Hepatocyte (in vitro differentiated cells): ENCODE measurements around the gene NPLOC4. TPM values are rescaled to one million over a fixed set of nuclear protein-coding genes. Genes with fewer than 3 reads are reported as not detected.

Experiments used
- DNase-seq: peaks from one replicate; pipeline ENCODE4 v3.0.0-alpha.2; 2016; ENCODE audit warnings: low spot score
- H2AFZ ChIP-seq: fragments of 200-600 bp; sonication (generic); 2 replicates; pipeline ENCODE4 v1.6.0; 2016; ENCODE audit warnings: antibody characterized with exemption, mild to moderate bottlenecking
- H3K27ac ChIP-seq: fragments of 200-600 bp; sonication (generic); 2 replicates; pipeline ENCODE4 v1.5.1; 2016; ENCODE audit warnings: mild to moderate bottlenecking
- H3K27me3 ChIP-seq: fragments of 200-600 bp; sonication (generic); 2 replicates; pipeline ENCODE4 v1.6.1; 2016
- H3K36me3 ChIP-seq: fragments of 200-600 bp; sonication (generic); replicated peaks from 2 replicates; pipeline ENCODE4 v1.5.1; 2016; ENCODE audit warnings: low read depth; ENCODE audit not compliant: insufficient read depth
- H3K4me1 ChIP-seq: fragments of 200-600 bp; sonication (generic); 2 replicates; pipeline ENCODE4 v1.5.1; 2016; ENCODE audit warnings: mild to moderate bottlenecking, moderate library complexity; ENCODE audit not compliant: insufficient read depth
- H3K4me2 ChIP-seq: fragments of 200-600 bp; sonication (generic); 2 replicates; pipeline ENCODE4 v1.6.0; 2016
- H3K4me3 ChIP-seq: fragments of 200-600 bp; sonication (generic); 2 replicates; pipeline ENCODE4 v1.5.1; 2016; ENCODE audit warnings: mild to moderate bottlenecking
- H3K79me2 ChIP-seq: fragments of 200-600 bp; sonication (generic); 2 replicates; pipeline ENCODE4 v1.6.0; 2017; ENCODE audit warnings: mild to moderate bottlenecking
- H3K9me2 ChIP-seq: fragments of 200-600 bp; sonication (generic); replicated peaks from 2 replicates; pipeline ENCODE4 v1.6.0; 2017; ENCODE audit warnings: mild to moderate bottlenecking; ENCODE audit not compliant: insufficient read depth
- H3K9me3 ChIP-seq: fragments of 200-600 bp; sonication (generic); 2 replicates; pipeline ENCODE4 v1.5.1; 2016; ENCODE audit warnings: low read depth, mild to moderate bottlenecking
- H4K20me1 ChIP-seq: fragments of 200-600 bp; sonication (generic); 2 replicates; pipeline ENCODE4 v1.6.0; 2016; ENCODE audit warnings: mild to moderate bottlenecking; ENCODE audit not compliant: insufficient read depth, poor library complexity, severe bottlenecking
- EZH2 ChIP-seq: fragments of 200-600 bp; sonication (generic); IDR thresholded peaks from 2 replicates; pipeline ENCODE4 v1.6.1; 2016; ENCODE audit warnings: antibody characterized with exemption, mild to moderate bottlenecking, borderline replicate concordance
- EZH2phosphoT487 ChIP-seq: fragments of 200-600 bp; sonication (generic); IDR thresholded peaks from one replicate; pipeline ENCODE4 v1.6.1; 2018; ENCODE audit warnings: antibody characterized with exemption, mild to moderate bottlenecking, low read depth, moderate library complexity; ENCODE audit not compliant: unreplicated experiment, severe bottlenecking
- WGBS: methylation state at CpG from one replicate; pipeline ENCODE4 v1.1.6; 2016; ENCODE audit warnings: low lambda C conversion rate; ENCODE audit errors: missing lambda C conversion rate; 5-methylcytosine and 5-hydroxymethylcytosine counted together
- polyA plus RNA-seq: library from polyadenylated mRNA; unstranded; fragments of >200 nt; fragmentation: Nextera tagmentation; extraction: Ambion mirVana; gene quantifications from 2 replicates; pipeline ENCODE4 v1.2.1, GENCODE V29; 2016
- total RNA-seq: library from RNA; depleted of rRNA; stranded (reverse); fragments of >200 nt; gene quantifications from 2 replicates; pipeline ENCODE4 v1.2.3, GENCODE V29; 2014
- TF ChIP-seq, protein P1 (sequence below): fragments of 200-600 bp; sonication (generic); IDR thresholded peaks from 2 replicates; pipeline ENCODE4 v1.5.1; 2016; ENCODE audit warnings: antibody characterized with exemption, mild to moderate bottlenecking; ENCODE audit not compliant: poor library complexity

Gene NPLOC4
- total and polyA plus RNA-seq, 2 experiments from 2014 or later, result 53.7 to 54.6 TPM

DNA sequence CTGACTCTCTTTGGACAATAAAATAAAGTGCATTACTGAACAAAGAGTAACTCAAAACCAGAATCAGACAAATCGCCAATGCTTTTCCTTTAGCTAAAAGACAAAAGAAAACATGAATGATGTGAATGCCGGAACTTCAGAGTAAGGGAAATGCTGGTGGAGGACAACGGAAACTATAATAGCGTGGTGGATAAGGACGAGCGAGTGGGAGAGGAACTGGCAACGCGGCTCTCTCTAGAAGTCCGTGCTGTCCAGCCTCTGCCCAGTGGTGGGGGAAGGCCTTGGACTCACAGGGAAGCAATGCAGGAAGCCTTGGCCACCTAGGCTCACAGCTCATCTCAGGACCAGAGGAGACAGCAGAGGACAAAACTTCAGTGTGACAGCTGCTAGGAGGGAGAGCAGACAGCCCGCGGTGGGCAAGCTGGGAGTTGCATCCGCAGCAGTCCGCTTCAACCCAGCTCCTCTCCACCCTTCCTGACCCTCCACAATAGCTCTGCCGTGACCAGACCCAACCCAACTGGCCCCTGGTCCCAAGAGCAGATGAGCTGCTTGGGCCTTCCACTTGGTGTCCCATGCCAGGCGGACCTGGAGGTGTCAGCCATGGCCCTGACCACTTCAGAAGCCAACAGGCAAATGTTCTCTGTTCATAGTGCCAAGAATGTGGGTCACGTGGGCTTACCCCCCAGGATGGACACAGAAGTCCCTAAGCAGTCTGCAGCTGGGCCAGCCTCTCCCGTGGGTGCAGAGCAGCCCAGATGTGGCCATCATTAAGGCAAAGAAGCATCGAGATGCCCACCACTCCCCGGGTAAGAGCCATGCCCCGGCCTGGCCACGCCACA, 79.4 kb downstream of the NPLOC4 start:
- Histone ChIP-seq H3K4me2 (no peak overlapping the region), H3K36me3 (no peaks in the 10 kb centered on the region), H3K9me3 (no peaks in the 10 kb centered on the region), H3K4me3 (no peak overlapping the region), H2AFZ (no peak overlapping the region), H3K27ac (peak overlapping the region; percentile 69), H3K4me1 (peaks cover 17% of the 10 kb centered on the region), H4K20me1 (no peaks in the 10 kb centered on the region), H3K9me2 (no peaks in the 10 kb centered on the region), H3K79me2 (peaks cover 3% of the 10 kb centered on the region), H3K27me3 (no peaks in the 10 kb centered on the region)
- no peak for DNase-seq
- WGBS, result 95% methylated on average over 21 of the region's 21 CpGs
- TF ChIP-seq EZH2 (no peak), EZH2phosphoT487 (no peak)
- TF ChIP-seq, protein P1, sequence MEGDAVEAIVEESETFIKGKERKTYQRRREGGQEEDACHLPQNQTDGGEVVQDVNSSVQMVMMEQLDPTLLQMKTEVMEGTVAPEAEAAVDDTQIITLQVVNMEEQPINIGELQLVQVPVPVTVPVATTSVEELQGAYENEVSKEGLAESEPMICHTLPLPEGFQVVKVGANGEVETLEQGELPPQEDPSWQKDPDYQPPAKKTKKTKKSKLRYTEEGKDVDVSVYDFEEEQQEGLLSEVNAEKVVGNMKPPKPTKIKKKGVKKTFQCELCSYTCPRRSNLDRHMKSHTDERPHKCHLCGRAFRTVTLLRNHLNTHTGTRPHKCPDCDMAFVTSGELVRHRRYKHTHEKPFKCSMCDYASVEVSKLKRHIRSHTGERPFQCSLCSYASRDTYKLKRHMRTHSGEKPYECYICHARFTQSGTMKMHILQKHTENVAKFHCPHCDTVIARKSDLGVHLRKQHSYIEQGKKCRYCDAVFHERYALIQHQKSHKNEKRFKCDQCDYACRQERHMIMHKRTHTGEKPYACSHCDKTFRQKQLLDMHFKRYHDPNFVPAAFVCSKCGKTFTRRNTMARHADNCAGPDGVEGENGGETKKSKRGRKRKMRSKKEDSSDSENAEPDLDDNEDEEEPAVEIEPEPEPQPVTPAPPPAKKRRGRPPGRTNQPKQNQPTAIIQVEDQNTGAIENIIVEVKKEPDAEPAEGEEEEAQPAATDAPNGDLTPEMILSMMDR, result no peak

DNA sequence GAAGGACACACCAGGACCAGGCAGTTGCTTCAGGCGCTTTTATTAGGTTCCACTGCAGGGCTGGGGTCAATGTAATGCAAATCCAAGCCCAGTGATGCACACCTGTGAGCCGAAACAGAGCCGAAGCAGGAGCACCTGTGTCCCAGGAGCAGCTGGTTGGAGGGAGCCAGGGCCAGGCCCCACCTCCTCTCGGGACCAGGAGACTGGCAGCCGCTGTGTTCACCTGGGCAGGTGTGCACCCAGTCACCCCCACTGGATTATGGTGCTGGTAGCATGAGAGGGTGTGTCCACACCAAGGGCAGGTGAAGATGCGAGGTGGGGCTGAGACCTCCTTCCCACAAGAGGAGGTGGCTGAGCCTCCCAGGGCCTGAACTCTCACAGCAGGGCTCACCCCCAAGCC, 80.0 kb downstream of the NPLOC4 start:
- H3K27me3 ChIP-seq, result no peaks in the 10 kb centered on the region
- peaks cover 5% of the 10 kb centered on the region for H3K79me2 ChIP-seq
- no peaks in the 10 kb centered on the region for H4K20me1 ChIP-seq
- no peak overlapping the region for H3K4me3 ChIP-seq
- DNase-seq, result no peak
- TF ChIP-seq, protein P1, result no peak
- TF ChIP-seq EZH2phosphoT487, result no peak
- TF ChIP-seq EZH2, result no peak
- H3K9me3 ChIP-seq, result no peaks in the 10 kb centered on the region
- no peak overlapping the region for H2AFZ ChIP-seq
- peak overlapping the region; percentile 69 for H3K27ac ChIP-seq
- WGBS, result 97% methylated on average over 6 of the region's 6 CpGs
- no peaks in the 10 kb centered on the region for H3K36me3 ChIP-seq
- H3K4me1 ChIP-seq, result peaks cover 17% of the 10 kb centered on the region
- H3K9me2 ChIP-seq, result no peaks in the 10 kb centered on the region
- H3K4me2 ChIP-seq, result no peak overlapping the region

DNA sequence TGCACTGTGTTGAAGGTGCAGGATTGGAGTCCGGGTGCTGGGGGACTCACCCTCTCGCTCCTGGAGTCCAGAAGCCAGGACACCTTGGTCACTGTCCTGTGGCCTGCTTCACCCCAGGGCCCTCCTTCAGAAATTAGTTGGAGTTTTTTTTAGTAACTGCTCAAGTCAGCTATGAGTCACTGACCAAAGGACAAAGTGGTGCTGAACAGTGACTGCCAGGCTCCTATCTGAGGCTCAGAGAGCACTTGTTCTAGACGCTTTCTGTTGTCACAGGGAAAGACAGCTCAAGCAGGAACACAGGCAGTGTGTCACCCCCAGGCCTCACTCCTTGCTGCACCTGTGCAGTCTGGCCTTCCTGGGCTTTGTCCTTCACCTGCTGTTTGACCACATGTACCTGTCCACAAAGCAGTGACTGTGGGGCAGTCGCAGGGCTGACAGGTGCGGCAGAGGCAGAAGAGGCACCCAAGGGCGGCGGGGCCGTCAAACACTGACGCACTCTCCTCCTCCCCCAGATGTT, 80.7 kb downstream of the NPLOC4 start:
- peak; percentile 71 for DNase-seq
- peak overlapping the region; percentile 74 for H3K27ac ChIP-seq
- no peaks in the 10 kb centered on the region for H3K27me3 ChIP-seq
- WGBS, result 92% methylated on average over 9 of the region's 9 CpGs
- H3K4me1 ChIP-seq, result peaks cover 20% of the 10 kb centered on the region
- H3K9me2 ChIP-seq, result no peaks in the 10 kb centered on the region
- no peak overlapping the region for H2AFZ ChIP-seq
- H3K36me3 ChIP-seq, result no peaks in the 10 kb centered on the region
- TF ChIP-seq EZH2 (no peak), EZH2phosphoT487 (no peak)
- TF ChIP-seq, protein P1, result no peak
- H3K79me2 ChIP-seq, result peaks cover 12% of the 10 kb centered on the region
- H3K4me2 ChIP-seq, result no peak overlapping the region
- no peaks in the 10 kb centered on the region for H4K20me1 ChIP-seq
- no peak overlapping the region for H3K4me3 ChIP-seq
- no peaks in the 10 kb centered on the region for H3K9me3 ChIP-seq
